ENCODE data around the gene CFLAR.

DNA sequence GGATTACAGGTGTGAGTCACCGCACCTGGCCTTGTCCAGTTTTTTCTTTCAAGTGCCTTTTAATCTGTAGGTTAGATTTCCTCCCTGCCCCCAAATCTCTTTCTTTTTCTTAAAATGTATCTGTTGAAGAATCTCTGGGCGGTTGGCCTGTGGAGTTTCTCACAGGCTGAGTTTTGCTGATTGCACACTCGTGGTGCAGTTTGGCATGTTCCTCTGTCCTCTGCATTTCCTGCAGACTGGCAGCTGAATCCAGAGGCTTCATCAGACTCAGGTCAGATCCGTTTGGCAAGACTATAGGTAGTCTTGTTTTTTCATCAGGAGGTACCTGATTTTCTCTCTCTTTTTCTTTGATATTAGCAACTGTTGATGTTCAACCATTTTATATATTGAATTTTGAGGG, 72.5 kb downstream of the CFLAR start:
- TF ChIP-seq CHD2 (IDR thresholded peaks at IDR 0.05; ENCODE audit: low read length, partially characterized antibody) = no peak
- TF ChIP-seq, protein P1, sequence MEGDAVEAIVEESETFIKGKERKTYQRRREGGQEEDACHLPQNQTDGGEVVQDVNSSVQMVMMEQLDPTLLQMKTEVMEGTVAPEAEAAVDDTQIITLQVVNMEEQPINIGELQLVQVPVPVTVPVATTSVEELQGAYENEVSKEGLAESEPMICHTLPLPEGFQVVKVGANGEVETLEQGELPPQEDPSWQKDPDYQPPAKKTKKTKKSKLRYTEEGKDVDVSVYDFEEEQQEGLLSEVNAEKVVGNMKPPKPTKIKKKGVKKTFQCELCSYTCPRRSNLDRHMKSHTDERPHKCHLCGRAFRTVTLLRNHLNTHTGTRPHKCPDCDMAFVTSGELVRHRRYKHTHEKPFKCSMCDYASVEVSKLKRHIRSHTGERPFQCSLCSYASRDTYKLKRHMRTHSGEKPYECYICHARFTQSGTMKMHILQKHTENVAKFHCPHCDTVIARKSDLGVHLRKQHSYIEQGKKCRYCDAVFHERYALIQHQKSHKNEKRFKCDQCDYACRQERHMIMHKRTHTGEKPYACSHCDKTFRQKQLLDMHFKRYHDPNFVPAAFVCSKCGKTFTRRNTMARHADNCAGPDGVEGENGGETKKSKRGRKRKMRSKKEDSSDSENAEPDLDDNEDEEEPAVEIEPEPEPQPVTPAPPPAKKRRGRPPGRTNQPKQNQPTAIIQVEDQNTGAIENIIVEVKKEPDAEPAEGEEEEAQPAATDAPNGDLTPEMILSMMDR (IDR thresholded peaks at IDR 0.05) = no peak
- TF ChIP-seq, protein P2, sequence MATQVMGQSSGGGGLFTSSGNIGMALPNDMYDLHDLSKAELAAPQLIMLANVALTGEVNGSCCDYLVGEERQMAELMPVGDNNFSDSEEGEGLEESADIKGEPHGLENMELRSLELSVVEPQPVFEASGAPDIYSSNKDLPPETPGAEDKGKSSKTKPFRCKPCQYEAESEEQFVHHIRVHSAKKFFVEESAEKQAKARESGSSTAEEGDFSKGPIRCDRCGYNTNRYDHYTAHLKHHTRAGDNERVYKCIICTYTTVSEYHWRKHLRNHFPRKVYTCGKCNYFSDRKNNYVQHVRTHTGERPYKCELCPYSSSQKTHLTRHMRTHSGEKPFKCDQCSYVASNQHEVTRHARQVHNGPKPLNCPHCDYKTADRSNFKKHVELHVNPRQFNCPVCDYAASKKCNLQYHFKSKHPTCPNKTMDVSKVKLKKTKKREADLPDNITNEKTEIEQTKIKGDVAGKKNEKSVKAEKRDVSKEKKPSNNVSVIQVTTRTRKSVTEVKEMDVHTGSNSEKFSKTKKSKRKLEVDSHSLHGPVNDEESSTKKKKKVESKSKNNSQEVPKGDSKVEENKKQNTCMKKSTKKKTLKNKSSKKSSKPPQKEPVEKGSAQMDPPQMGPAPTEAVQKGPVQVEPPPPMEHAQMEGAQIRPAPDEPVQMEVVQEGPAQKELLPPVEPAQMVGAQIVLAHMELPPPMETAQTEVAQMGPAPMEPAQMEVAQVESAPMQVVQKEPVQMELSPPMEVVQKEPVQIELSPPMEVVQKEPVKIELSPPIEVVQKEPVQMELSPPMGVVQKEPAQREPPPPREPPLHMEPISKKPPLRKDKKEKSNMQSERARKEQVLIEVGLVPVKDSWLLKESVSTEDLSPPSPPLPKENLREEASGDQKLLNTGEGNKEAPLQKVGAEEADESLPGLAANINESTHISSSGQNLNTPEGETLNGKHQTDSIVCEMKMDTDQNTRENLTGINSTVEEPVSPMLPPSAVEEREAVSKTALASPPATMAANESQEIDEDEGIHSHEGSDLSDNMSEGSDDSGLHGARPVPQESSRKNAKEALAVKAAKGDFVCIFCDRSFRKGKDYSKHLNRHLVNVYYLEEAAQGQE (IDR thresholded peaks at IDR 0.05; ENCODE audit: low read depth, low read length) = no peak
- TF ChIP-seq, protein P3, sequence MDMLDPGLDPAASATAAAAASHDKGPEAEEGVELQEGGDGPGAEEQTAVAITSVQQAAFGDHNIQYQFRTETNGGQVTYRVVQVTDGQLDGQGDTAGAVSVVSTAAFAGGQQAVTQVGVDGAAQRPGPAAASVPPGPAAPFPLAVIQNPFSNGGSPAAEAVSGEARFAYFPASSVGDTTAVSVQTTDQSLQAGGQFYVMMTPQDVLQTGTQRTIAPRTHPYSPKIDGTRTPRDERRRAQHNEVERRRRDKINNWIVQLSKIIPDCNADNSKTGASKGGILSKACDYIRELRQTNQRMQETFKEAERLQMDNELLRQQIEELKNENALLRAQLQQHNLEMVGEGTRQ (IDR thresholded peaks at IDR 0.05; ENCODE audit: borderline replicate concordance, low read depth, low read length) = no peak
- TF ChIP-seq SIN3A (IDR thresholded peaks at IDR 0.05; ENCODE audit: borderline replicate concordance, low read depth, low read length) = no peak
- TF ChIP-seq JUND (IDR thresholded peaks at IDR 0.05) = no peak
- no peak for TF ChIP-seq SMC3 (IDR thresholded peaks at IDR 0.05; ENCODE audit: low read depth, low read length)

All from SK-N-SH (cell line).